Keratinocyte (primary cell): ENCODE data around the gene FBLN1. TPM values are rescaled to one million over a fixed set of nuclear protein-coding genes. Genes with fewer than 3 reads are reported as not detected.

Source experiments
- DNase-seq: peaks from one replicate; pipeline ENCODE4 v3.0.0-alpha.2; 2011; ENCODE audit warnings: low read depth, missing footprints, low spot score
- FAIRE-seq: peaks from 2 replicates; lab custom pipeline; 2011; peaks lifted over from hg19 to GRCh38; lab: Jason Lieb, UNC
- H2AFZ ChIP-seq: 2 replicates; pipeline ENCODE4 v1.6.0; 2012; ENCODE audit warnings: low read length, control low read depth, inconsistent platforms; ENCODE audit not compliant: control insufficient read depth
- H3K27ac ChIP-seq: 2 replicates; pipeline ENCODE4 v1.5.1; 2011; ENCODE audit warnings: low read length; ENCODE audit not compliant: control insufficient read depth, insufficient read depth
- H3K27me3 ChIP-seq: 3 replicates; pipeline ENCODE4 v1.6.0; 2011; ENCODE audit warnings: low read length; ENCODE audit not compliant: control insufficient read depth, insufficient read depth; ENCODE audit errors: extremely low read depth
- H3K36me3 ChIP-seq, 2 experiments: 2 replicates in 1 of 2; 3 replicates in 1 of 2; pipeline ENCODE4 v1.5.1; 2011; ENCODE audit warnings: low read length in 2 of 2, mild to moderate bottlenecking in 1 of 2; ENCODE audit not compliant: control insufficient read depth in 2 of 2, insufficient read depth in 2 of 2; ENCODE audit errors: extremely low read depth in 1 of 2
- H3K4me1 ChIP-seq: 3 replicates; pipeline ENCODE4 v1.5.1; 2011; ENCODE audit warnings: low read length; ENCODE audit not compliant: control insufficient read depth, insufficient read depth; ENCODE audit errors: extremely low read depth
- H3K4me2 ChIP-seq: 3 replicates; pipeline ENCODE4 v1.6.0; 2011; ENCODE audit warnings: low read depth, low read length; ENCODE audit not compliant: control insufficient read depth, insufficient read depth; ENCODE audit errors: extremely low read depth
- H3K4me3 ChIP-seq, 3 experiments: fragments of 200-600 bp in 1 of 3; sonication (generic) in 1 of 3; 2 replicates in 2 of 3; 3 replicates in 1 of 3; pipeline ENCODE4 v1.5.1; 2011 to 2016; ENCODE audit warnings: low read length in 3 of 3, mild to moderate bottlenecking in 3 of 3, control low read depth in 2 of 3, inconsistent platforms in 1 of 3, low read depth in 1 of 3, mixed read lengths in 1 of 3, mixed run types in 1 of 3, moderate library complexity in 1 of 3; ENCODE audit not compliant: control insufficient read depth in 2 of 3, insufficient read depth in 2 of 3; ENCODE audit errors: extremely low read depth in 1 of 3
- H3K79me2 ChIP-seq: 2 replicates; pipeline ENCODE4 v1.6.0; 2012; ENCODE audit warnings: low read length; ENCODE audit not compliant: control insufficient read depth, insufficient read depth
- H3K9ac ChIP-seq: 3 replicates; pipeline ENCODE4 v1.6.0; 2011; ENCODE audit warnings: low read length; ENCODE audit not compliant: control insufficient read depth, insufficient read depth; ENCODE audit errors: extremely low read depth
- H3K9me1 ChIP-seq: 3 replicates; pipeline ENCODE4 v1.6.0; 2011; ENCODE audit warnings: low read length; ENCODE audit not compliant: control insufficient read depth, insufficient read depth; ENCODE audit errors: extremely low read depth
- H3K9me3 ChIP-seq: 2 replicates; pipeline ENCODE4 v1.5.1; 2012; ENCODE audit warnings: low read depth, low read length; ENCODE audit not compliant: control insufficient read depth
- H4K20me1 ChIP-seq: 3 replicates; pipeline ENCODE4 v1.6.0; 2011; ENCODE audit warnings: low read length; ENCODE audit not compliant: control insufficient read depth, insufficient read depth; ENCODE audit errors: extremely low read depth
- CTCF ChIP-seq, 3 experiments: IDR thresholded peaks in 1 of 3; conservative IDR thresholded peaks in 1 of 3; optimal IDR thresholded peaks in 1 of 3; 2 replicates in 2 of 3; 3 replicates in 1 of 3; pipeline versions ENCODE3 to v1.5.1; 2011; ENCODE audit warnings: low read length in 3 of 3, mild to moderate bottlenecking in 3 of 3, moderate library complexity in 2 of 3, control low read depth in 1 of 3, inconsistent platforms in 1 of 3; ENCODE audit not compliant: insufficient read depth in 2 of 3; ENCODE audit errors: extremely low read depth in 1 of 3
- EZH2 ChIP-seq: IDR thresholded peaks from one replicate; pipeline ENCODE4 v1.6.1; 2012; ENCODE audit warnings: inconsistent platforms, mild to moderate bottlenecking, low read length, moderate library complexity
- dilution Hi-C: fragments of 300-500 bp; cut with MboI; formaldehyde crosslinking; loops from one replicate; pipeline ENCODE4 v1.7.0; 2020; ENCODE audit warnings: low sequenced_read_pairs; ENCODE audit not compliant: extremely low pct_ligation_motif_present
- polyA plus RNA-seq, 5 experiments: library from polyadenylated mRNA; depleted of rRNA in 3 of 5; stranded (reverse) in 3 of 5; stranded (forward) in 1 of 5; unstranded in 1 of 5; fragments of >200 nt; gene quantifications; 1 replicate in 1 of 5; 2 replicates in 3 of 5; 3 replicates in 1 of 5; pipeline versions ENCODE4 v1.2.1 to v1.2.3, GENCODE V29; 2011 to 2012; ENCODE audit warnings: missing spikeins in 2 of 5, low read depth in 1 of 5, low replicate concordance in 1 of 5

FBLN1 gene
- polyA plus RNA-seq, 1 donor (not counting 4 experiments of a cell fraction or from before 2014, with no cell fraction given), result 13.7 TPM

GRCh38 chr22:45469281-45470073, 33.2 kb upstream of the FBLN1 start:
- peak overlapping the region; percentile 72 for H3K27ac ChIP-seq
- peak; percentile 94 for FAIRE-seq
- H3K9me1 ChIP-seq, result no peaks in the 10 kb centered on the region
- no peaks in the 10 kb centered on the region for H3K27me3 ChIP-seq
- H3K4me2 ChIP-seq, result peak overlapping the region; percentile 91
- TF ChIP-seq CTCF (optimal IDR thresholded peaks at IDR 0.05 in 1 of 3, IDR thresholded peaks at IDR 0.05 in 1 of 3, conservative IDR thresholded peaks at IDR 0.05 in 1 of 3; ENCODE audit: extremely low read depth in 1 of 3, insufficient read depth in 2 of 3, low read length in 3 of 3) (no peak), EZH2 (no peak)
- dilution Hi-C loops, result no loop called here
- peak overlapping the region; percentile 47 for H2AFZ ChIP-seq
- H3K9ac ChIP-seq, result peak overlapping the region; percentile 57
- H3K4me3 ChIP-seq, result peak overlapping the region in 2 of 3 experiments; percentile 49 to 50
- H4K20me1 ChIP-seq, result no peaks in the 10 kb centered on the region
- no peaks in the 10 kb centered on the region for H3K79me2 ChIP-seq
- peak; percentile 46 for DNase-seq
- H3K4me1 ChIP-seq, result peaks cover 20% of the 10 kb centered on the region
- no peaks in the 10 kb centered on the region for H3K36me3 ChIP-seq
- no peaks in the 10 kb centered on the region for H3K9me3 ChIP-seq

GRCh38 chr22:45470871-45471270, 31.8 kb upstream of the FBLN1 start:
- Histone ChIP-seq H3K79me2 (no peaks in the 10 kb centered on the region), H3K9ac (no peak overlapping the region), H3K4me1 (peaks cover 20% of the 10 kb centered on the region), H3K36me3 (no peaks in the 10 kb centered on the region), H3K9me3 (no peaks in the 10 kb centered on the region), H4K20me1 (no peaks in the 10 kb centered on the region), H3K9me1 (no peaks in the 10 kb centered on the region), H3K4me2 (no peak overlapping the region), H3K4me3 (no peak overlapping the region), H2AFZ (no peak overlapping the region), H3K27ac (no peak overlapping the region), H3K27me3 (no peaks in the 10 kb centered on the region)
- dilution Hi-C loops, result no loop called here
- no peak for TF ChIP-seq CTCF (optimal IDR thresholded peaks at IDR 0.05 in 1 of 3, IDR thresholded peaks at IDR 0.05 in 1 of 3, conservative IDR thresholded peaks at IDR 0.05 in 1 of 3; ENCODE audit: extremely low read depth in 1 of 3, insufficient read depth in 2 of 3, low read length in 3 of 3)
- no peak for TF ChIP-seq EZH2
- no peak for DNase-seq
- FAIRE-seq, result no peak
